A204.1 (cell line): Measurements from ENCODE around the gene LINGO4.
"Not testable (repeated sequence)": the region's sequence is repeated elsewhere in the genome, so short reads cannot be mapped to it uniquely, and the experiment has no call there.

ENCODE experiments used
- FAIRE-seq: peaks from 2 replicates; lab custom pipeline; 2012; peaks lifted over from hg19 to GRCh38; lab: Jason Lieb, UNC

Gene LINGO4

DNA sequence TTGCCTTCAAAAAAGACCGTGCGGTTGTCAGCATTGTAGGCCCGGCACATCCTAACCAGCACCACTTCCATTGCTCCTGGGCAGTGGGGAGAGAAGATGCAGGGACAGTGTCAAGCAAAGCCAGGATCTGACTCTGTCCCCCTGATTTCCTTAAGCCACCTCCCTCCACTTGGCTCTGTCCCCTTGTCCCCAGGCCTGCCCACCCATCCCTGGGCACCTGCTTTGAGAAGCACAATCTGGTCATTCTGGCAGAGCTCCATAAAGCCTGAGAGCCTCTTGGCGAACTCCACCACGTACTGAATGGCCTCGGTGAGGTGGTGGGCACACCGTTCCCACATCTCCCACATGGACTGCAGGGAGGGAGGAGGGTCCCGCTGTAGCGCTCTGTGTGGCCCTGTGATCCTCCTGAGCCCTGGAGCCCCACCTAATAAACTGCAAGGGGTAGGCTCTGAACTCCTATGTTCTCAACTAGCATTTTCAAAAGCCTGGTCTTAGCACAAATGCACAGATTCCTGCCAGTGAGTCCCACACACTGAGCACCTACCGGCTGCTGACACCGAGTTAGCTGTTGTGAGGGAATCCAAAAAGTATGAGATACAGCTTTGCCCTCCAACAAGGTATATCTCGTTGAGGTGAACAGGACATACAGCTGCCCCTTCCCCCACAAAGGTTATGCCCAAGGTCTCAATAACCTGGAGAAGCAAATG, 8.2 kb upstream of the LINGO4 start:
- FAIRE-seq = no peak

DNA sequence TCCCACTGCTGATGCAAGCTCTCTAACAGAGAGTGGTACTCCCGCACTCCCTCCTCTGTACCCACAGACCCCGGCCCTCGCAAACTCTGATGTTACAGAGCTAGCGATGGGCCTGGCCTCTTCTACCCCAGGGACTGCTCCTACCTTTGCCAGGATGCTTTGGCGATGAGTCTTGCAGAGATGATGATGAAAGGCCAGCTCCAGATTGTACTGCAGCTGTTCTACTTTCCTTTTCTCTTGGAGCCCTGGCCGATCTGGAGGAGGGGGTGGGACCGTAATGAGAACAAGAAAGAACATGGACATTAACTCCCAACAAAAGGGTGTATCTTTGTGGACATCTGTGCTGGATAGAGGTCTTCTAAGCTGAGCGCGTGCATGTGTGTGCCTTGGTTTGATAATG, 6.0 kb upstream of the LINGO4 start:
- FAIRE-seq = no peak

DNA sequence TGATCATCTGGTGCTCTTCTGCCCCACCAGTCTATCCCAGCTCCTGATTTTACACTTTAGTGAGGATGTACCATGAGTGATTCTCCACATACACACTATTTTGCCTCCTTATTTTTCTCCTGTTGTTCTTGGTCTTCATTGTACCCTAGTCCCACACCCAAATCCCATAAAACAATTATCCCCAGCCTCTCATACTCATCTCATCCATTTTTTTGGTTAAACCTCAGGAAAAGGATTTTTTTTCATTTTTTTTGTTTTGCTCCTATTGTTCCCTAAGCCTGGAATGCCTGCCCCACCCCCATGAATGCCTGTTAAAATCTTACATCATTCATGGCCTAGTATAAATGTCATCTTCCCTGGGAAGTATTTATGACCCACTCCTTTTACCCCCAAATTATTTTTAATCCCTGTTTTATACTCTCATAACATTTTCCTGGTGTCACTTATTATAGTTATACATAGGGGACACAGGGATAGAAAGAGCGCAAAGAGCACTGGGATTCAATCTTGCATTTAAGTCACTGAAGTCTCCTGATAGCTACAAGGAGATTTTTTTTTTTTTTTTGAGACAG, 4.9 kb upstream of the LINGO4 start:
- FAIRE-seq = no peak

DNA sequence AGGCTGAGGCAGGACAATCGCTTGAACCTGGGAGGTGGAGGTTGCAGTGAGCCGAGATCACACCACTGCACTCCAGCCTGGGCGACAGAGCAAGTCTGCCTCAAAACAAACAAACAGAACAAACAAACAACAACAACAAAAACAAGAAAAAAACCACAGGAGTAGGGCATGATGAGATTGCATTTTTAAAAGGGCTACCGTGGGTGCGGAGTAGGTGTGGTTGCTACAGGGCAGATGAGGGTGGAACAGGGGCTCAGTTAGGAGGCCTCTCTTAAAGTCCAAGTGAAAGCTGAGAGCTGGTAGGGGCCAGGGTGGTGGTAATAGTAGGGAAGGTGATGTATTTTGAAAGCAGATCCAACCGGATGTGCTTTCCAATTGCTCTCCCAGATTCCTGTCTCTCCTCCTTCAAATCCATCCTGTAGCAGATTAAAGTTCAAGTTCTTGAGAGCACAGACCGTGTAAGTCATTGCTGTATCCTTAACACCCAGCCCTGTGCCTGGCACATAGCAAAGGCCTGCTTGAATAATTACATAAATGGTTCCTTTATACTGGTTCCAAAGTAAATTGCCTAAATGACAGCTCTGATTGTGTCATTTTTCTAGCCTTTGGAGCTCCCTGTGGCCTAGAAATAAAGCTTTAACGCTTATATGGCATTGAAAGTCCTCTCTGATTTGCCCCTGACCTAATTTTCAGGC, 4.2 kb upstream of the LINGO4 start:
- FAIRE-seq = no peak

DNA sequence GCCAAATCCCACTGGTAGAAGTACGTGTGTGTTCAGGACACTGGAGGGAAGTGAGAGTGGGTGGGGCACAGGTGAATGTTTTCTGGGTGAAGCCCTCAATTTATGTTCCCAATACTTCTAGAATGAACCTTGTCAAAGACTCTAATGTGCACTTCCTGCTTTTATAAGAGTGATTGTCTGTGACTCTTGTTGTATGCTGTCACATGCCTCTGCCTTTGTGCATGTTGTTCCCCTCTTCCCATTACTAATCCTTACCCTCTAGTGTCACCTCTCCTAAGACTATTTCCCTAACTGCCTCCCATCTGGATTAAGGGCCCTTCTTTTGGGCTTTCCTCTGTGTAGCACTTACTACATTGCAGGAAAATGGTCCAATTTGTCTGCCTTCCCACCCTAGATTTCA, 2.5 kb upstream of the LINGO4 start:
- FAIRE-seq = no peak

DNA sequence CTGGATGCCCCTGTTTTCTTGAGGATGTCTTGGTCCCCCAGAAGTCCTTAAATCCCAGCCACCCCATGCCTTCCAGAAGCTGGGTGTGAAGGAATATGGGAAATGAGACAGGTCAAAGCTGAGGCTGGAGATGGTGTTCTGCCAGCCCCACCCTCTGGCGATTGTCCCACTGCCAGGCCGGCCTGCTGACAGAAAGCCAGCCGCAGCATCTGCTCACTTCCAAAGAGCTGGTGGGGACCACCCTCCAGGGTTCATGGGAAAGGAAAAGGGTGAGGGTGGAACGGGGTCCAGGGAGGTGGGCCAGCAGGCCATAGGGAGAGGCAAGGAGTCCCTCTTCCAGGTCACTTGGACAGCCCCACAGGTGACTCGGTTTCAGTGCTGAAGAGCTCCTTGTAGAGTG, 1.9 kb upstream of the LINGO4 start:
- no peak for FAIRE-seq

DNA sequence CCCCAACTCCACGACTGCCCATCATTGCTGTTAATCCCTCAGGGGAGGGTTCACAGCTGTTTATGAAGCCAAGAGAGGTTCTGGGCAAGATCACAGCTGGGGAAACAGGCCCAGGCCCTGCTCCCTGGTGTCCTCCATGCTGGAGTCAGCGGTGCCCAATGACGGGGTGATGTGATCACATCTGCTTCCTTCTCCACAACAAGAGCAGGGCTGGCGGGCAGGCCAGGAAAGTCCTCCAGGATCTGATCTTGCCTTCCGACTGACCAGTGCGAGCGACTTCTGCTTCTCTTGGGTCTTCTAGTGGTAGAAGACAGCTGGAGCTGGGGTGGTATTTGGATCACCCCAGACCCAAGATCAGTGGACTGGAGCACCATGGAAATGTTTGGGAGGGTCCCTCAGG, 951 bp upstream of the LINGO4 start:
- FAIRE-seq = no peak

DNA sequence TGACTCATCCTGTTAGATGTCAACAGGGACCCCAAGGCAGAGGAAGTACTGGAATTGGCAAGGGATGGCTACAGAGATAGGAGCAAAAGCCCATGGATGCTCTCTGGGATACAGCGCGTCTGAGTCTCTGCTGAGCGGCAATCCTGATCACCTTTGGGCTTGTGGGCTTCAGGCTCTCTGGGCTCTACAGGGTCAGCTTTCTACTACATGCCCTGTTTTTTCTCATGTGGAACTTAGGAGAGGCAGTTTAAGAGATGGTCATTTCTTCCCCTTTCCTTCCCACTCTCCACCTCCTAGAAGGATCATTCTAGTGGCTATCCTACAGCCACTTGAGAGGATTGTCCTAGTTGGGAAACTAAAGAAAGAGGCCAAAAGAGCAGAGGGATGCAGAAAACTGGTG, 1.3 kb downstream of the LINGO4 start:
- FAIRE-seq = no peak

DNA sequence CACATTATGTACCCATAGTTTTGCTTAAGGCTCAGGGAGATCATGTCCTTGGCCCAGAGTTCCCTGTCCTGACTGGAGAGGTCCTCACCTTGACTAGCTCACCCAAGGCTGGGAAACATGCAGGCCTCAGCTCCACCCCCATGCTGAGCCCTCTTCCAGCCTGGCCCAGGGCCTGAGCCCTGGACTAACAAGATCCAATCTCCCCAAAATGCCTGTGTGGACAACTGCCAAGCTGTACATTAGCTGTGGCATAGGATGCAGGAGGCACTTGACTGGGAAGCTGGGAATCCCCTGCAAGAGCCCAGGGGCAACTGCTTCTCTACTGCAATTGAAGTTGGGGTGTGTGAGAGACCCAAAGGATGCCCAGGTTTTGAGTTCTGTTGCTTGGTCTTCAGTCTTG, 2.1 kb downstream of the LINGO4 start:
- FAIRE-seq = no peak

DNA sequence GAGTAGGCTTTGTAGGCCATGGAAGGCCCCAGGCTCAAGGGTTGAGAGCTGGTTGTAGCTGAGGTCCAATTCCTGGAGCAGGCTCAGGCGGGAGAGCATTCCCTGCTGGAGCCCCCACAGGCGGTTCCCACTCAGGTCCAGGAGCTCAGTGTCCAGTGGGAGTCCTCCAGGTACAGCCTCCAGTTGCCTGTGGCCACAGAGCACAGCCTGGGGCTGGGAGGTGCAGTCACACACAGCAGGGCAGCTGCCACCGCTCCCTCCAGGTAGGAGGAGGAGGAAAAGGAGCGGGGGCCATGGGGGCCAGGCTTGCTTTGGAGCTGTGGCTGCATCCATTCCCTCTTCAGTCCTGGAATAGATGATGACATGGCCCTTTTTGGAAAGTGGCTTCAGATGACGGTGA, 2.8 kb downstream of the LINGO4 start:
- no peak for FAIRE-seq

DNA sequence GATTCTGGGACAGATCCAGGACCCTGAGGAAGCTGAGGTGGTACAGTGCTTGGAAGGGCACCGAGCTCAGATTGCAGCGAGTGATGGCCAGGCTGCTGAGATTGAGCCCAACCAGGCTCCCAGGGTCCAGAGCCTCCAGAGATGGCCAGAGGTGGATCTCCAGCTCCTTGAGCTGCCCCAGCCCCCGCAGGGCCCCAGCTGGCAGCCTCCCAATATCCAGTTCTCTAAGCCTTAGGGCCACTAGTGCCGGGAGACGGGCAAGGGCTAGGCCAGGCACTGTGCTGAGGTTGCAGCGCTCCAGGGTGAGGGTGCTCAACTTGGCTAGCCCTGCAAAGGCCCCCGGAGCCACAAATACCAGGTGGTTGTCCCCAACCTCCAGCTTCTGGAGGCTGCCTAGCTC, 3.4 kb downstream of the LINGO4 start:
- no peak for FAIRE-seq

DNA sequence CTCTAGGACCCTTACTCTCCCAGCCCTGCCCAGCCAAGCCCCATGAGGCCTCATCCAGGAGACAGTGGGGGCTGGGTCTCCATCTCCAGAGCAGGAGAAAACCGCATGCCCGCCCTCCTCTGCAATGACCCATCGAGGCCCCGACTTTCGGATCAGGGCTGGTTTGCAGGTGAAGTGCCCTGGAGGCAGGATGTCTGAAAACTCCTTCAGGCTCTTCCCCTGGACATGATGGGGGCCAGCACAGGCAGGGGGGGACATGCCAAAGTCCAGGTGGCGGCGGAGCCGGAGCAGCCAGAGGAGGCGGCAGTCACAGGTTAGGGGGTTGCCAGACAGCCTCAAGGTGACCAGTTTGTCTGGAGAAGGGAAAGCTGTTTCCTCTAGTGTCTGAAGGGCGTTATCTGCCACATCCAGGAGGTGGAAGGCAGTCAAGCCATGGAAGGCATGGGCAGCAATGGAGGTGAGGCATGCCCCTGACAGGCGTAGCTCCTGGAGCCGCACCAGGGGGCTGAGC, 3.9 kb downstream of the LINGO4 start:
- no peak for FAIRE-seq

DNA sequence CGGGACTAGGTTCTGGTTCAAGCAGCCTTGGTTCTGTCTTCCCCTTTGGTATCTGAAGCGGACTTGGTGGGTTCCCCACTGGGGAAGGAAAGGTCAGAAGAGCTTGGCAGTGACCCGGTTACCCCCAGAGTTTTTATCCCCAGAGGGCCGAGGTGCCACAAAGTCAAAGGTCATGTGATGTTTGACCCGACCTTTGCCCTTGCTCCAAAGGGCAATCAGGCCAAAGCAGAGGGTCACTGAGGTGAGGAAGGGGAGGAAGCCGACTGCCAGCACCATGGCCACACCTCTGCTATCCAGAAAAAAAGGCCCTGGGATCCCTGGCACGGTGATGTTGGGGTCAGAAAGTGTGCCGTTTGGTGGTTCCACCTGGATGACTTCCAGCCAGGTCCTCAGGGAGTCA, 4.4 kb downstream of the LINGO4 start:
- FAIRE-seq = no peak

DNA sequence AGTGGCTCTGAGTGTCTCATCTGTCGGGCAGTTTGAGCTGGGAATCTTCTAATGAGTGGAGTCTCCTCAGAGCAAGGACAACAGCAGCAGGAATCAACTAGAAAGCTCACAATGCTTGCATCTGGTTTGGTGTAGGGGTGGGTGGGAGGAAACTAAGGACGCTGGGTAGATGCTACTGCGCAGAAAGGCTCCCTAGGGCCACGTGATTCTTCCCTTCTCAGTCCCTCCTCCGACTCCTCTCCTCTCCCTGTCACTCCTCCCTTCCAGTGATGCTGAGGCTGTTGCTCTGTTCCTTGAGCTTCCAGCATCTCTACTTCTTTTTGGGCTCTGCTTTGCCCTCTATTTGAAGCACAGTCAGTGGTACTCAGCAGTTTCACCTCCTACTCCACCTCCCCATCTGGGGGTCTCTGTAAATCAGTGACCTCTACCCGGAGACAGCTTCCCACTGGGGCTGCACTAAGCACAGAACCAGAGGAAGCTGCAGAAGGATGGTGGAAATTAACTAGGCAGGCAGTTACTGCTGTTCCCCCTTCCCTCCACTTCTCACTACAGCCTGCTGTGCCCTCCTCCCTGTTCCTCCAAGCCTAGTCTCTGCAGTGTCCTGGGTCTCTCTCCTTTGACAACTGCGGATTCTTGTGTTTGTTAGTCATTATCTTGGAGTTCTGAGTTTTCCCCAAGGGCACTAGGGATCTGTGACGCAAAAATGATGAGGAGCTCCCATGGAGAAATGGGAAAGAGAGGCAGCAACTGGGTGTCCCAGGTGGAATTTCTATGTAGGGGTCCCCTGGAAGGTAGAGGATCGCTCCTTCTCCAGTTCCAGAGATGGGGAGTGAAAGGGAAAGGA, 5.8 kb downstream of the LINGO4 start:
- no peak for FAIRE-seq

DNA sequence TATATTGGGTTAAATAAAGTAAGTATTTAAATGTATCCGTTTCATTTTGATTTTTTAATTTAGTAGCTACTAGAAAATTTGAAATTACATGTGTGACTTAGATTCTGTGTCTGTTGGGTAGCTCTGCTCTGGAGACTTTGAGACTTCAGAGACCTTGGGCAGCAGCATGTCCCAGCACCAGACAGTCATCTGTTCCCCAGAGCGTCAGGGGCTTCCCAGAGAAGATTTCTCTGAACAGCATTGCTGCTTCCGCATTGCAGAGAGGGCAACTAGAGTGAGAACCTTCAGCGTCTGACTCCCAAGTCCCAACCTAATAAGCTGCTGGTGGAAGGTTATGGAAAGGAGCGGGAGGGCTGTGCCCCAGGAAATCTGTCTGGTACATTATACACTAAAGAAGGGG, 6.6 kb downstream of the LINGO4 start:
- no peak for FAIRE-seq

DNA sequence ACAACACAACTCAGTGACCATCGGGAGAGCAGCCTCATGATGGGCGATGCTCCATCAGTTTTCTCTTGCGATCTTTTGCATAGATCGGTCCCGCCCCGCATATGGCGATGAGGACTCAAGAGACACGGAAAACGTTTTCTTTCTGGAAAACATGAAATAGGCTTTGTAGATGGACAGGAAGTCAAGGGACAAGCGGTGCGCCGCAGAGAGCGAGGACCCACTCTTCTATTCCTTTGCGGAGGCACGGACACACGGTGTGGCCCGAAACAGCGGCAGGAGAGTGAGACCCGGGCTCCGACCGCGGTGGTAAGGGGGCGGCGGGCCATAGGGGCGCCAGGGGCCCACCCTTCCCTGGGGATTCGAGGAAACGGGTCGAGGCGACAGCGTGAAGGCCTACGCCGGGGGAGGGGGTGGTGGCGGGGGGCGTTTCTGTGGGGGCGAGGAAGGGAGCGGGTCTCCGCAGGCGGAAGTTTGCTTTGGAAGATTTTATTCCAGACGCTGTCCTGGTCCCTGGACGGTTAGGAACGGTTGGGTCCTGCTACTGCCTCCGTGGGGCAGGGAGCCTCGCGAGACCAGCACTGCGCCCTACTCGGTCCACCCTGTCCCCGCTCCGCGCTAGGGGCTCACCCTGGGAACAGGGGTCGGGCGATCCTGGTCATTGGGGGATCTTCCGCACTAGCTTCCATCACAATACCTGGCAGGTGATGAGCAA, 14.1 kb downstream of the LINGO4 start:
- no peak for FAIRE-seq

DNA sequence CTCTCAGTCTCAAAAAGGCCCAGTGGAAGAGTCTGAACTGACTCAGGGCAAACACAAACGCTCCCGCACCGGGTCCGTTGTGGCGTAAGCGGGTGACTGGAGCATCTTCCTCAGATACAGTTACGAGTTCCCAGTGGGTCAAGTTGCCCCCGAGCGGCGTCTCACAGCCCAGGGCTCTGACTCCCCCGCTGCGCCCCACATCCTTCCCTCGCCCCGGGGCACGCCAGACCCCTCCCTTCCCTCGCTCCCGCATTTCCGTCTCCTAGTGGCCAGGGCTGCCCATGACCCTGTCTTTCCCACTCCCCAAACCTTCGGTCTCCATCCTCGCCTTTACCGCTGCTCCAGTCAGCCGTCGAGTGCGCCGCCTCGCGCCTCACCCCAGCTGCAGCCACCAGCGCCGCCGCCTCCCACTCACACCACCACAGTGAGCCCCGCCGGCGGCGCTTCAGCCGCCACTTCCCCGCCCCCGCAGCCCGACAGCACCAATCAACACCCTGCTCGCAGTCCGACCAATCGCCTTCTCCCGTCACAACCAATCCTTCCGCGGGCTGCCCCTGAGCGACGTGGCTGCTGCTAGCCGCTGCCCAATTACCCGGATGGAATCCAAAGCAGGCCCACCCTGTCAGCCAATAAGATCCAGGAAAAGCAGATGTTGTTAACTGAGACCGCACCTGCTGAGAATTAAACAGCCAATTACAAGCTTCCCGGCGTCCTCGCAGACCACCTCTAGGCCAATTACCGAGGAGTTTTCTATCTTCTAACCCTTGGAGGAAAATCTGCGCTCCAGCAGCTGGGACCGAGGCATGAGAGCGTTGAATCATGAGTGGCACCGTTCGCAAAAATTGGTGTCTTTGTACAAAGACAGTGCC, 14.9 kb downstream of the LINGO4 start, which contains the start of gene TDRKH:
TSS of gene TDRKH (minus strand) at position 430 of the 869 bp plus-strand sequence. CDS start 7,478 bp downstream, outside the sequence.
- peak; percentile 99 for FAIRE-seq

DNA sequence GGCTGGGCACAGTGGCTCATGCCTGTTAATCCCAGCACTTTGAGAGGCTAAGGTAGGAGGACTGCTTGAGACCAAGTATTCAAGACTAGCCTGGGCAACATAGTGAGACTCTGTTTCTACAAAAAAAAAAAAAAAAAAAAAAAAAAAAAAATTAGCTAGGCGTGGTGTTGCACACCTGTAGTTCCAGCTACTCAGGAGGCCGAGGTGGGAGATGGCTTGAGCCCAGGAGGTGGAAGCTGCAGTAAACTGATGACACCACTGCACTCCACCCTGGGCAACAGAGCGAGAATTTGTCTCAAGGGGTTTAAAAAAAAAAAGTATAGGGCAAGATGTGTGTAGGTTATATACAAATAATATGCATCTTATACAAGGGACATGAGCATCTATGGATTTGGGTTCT, 17.5 kb downstream of the LINGO4 start:
- FAIRE-seq = no peak

DNA sequence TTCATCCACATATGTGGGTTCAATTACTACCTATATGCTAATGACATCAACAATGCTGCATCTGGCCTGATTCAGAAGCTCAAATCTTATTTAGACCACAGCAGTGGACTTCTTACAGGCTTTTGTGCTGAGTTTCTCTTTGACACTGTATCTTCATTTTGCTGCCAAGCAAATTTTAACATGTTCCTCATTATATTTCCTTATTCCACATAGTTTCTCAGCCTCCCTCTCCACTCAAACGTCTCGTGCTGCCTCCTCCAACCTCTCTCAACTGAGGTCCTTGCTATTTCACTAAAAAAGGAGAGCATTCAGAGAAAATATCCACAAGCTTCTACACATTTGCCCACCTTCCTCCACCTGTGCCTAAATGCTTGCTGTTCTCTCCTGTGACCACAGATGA, 21.4 kb downstream of the LINGO4 start:
- FAIRE-seq = no peak

DNA sequence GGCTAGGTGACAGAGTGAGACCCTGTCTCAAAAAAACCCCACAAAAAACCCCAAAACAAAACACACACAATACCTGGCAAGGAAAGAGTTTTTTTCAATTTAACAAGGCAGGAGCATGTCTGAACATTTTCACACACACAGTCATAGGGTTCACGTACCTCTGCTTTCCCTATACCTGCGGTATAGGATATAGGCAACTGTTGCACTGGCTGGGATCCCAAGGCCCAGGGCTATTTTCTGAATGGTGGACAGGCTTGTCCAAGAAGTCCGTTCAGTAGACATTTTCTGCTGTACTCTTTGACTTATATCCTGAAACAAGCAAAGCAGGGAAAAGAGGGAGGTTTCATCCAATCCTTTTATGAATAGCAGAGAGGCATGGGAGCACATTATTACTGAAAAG, 22.5 kb downstream of the LINGO4 start:
- FAIRE-seq = no peak

DNA sequence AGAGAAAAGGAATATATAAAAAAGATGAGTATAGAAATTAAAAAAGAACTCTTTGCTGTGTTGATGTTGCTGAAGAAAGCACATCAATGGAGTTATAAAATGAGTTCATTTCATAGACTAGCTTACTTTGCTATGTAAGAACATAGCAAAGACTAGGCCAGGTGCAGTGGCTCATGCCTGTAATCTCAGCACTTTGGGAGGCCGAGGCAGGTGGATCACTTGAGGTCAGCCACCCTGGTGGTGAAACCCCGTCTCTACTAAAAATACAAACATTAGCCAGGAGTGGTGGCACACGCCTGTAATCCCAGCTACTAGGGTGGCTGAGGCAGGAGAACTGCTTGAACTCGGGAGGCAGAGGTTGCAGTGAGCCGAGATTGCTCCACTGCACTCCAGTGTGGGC, 23.2 kb downstream of the LINGO4 start:
- FAIRE-seq = not testable (repeated sequence)
